Measurements from ENCODE around the gene CUEDC2. TPM values are rescaled to one million over a fixed set of nuclear protein-coding genes. Genes with fewer than 3 reads are reported as not detected.

CUEDC2 gene
- total RNA-seq, 1 experiment from 2014 or later, result 64.5 TPM

GRCh38 chr10:102405108-102405571 lies 27.2 kb downstream of the CUEDC2 start:
- no TSS peak for BruUV-seq (replicated peaks)
- ChIA-PET POLR2A (interaction anchor here (0.7 to 8.4 kb wide), 3 partner anchors 16 to 1007 kb away, joined by 3 to 90 read pairs (median 3); partner anchors contain the start of gene FBXL15), CTCF (interaction anchor here (0.5 to 2.9 kb wide), 9 partner anchors 10 to 696 kb away, joined by 3 to 10 read pairs (median 5); partner anchors contain the start of gene FBXL15)
- Mint-ChIP-seq H3K9me3 (ENCODE audit: unreplicated experiment) (no peaks in the 10 kb centered on the region), H3K4me3 (ENCODE audit: unreplicated experiment) (no peak overlapping the region), H3K4me1 (ENCODE audit: insufficient read depth, unreplicated experiment) (peaks cover 16% of the 10 kb centered on the region), H3K36me3 (ENCODE audit: insufficient read depth, unreplicated experiment) (peaks cover 24% of the 10 kb centered on the region), H3K27ac (ENCODE audit: low read depth, unreplicated experiment) (no peak overlapping the region), H3K27me3 (ENCODE audit: insufficient read depth, unreplicated experiment) (peaks cover 24% of the 10 kb centered on the region)
- intact Hi-C loops (cut with micrococcal nuclease), result no loop called here
- no peak for DNase-seq (ENCODE audit: unreplicated experiment)
- no peak for TF ChIP-seq CTCF (IDR thresholded peaks at IDR 0.05; ENCODE audit: unreplicated experiment)

- no TSS peak for BruUV-seq (replicated peaks)
- CTCF ChIA-PET, result interaction anchor here (0.6 to 2.9 kb wide), 12 partner anchors 8 to 696 kb away, joined by 3 to 10 read pairs (median 4); partner anchors contain the start of gene FBXL15
- DNase-seq (ENCODE audit: unreplicated experiment), result no peak
- Mint-ChIP-seq H3K4me3 (ENCODE audit: unreplicated experiment) (no peak overlapping the region), H3K36me3 (ENCODE audit: insufficient read depth, unreplicated experiment) (peaks cover 30% of the 10 kb centered on the region), H3K27ac (ENCODE audit: low read depth, unreplicated experiment) (no peak overlapping the region), H3K4me1 (ENCODE audit: insufficient read depth, unreplicated experiment) (peaks cover 16% of the 10 kb centered on the region), H3K27me3 (ENCODE audit: insufficient read depth, unreplicated experiment) (peaks cover 18% of the 10 kb centered on the region), H3K9me3 (ENCODE audit: unreplicated experiment) (no peaks in the 10 kb centered on the region)
- POLR2A ChIA-PET, result interaction anchor here (1.0 to 8.4 kb wide), 2 partner anchors 9 to 17 kb away, joined by 5 to 90 read pairs; partner anchors contain the start of genes FBXL15 and NFKB2
- intact Hi-C loops (cut with micrococcal nuclease), result no loop called here
- no peak for TF ChIP-seq CTCF (IDR thresholded peaks at IDR 0.05; ENCODE audit: unreplicated experiment)
Measured at GRCh38 chr10:102404361-102405107, 27.8 kb downstream of the CUEDC2 start.

GRCh38 chr10:102403115-102403514 lies 29.3 kb downstream of the CUEDC2 start:
- intact Hi-C loops (cut with micrococcal nuclease), result loop anchor here (2.0 kb wide), 1 partner anchor 18 kb away; the partner anchor contains the start of gene FBXL15
- Mint-ChIP-seq H3K27me3 (ENCODE audit: insufficient read depth, unreplicated experiment) (peaks cover 6% of the 10 kb centered on the region), H3K4me1 (ENCODE audit: insufficient read depth, unreplicated experiment) (peaks cover 22% of the 10 kb centered on the region), H3K9me3 (ENCODE audit: unreplicated experiment) (no peaks in the 10 kb centered on the region), H3K27ac (ENCODE audit: low read depth, unreplicated experiment) (no peak overlapping the region), H3K4me3 (ENCODE audit: unreplicated experiment) (no peak overlapping the region), H3K36me3 (ENCODE audit: insufficient read depth, unreplicated experiment) (peaks cover 41% of the 10 kb centered on the region)
- no peak for TF ChIP-seq CTCF (IDR thresholded peaks at IDR 0.05; ENCODE audit: unreplicated experiment)
- CTCF ChIA-PET, result interaction anchor here (0.5 to 2.9 kb wide), 14 partner anchors 9 to 244 kb away, joined by 3 to 11 read pairs (median 4); no protein-coding TSS in a partner anchor
- POLR2A ChIA-PET, result interaction anchor here (0.7 to 8.4 kb wide), 4 partner anchors 8 to 99 kb away, joined by 3 to 90 read pairs (median 4); partner anchors contain the start of genes ACTR1A, FBXL15 and NFKB2
- no TSS peak for BruUV-seq (replicated peaks)
- no peak for DNase-seq (ENCODE audit: unreplicated experiment)

- no peak for DNase-seq (ENCODE audit: unreplicated experiment)
- ChIA-PET POLR2A (interaction anchor here (0.7 to 8.4 kb wide), 7 partner anchors 9 to 178 kb away, joined by 3 to 90 read pairs (median 4); partner anchors contain the start of genes ACTR1A, C10orf95, CUEDC2 and FBXL15), CTCF (interaction anchor here (0.5 to 10.5 kb wide), 11 partner anchors 9 to 238 kb away, joined by 3 to 137 read pairs (median 5); partner anchors contain the start of genes CUEDC2 and FBXL15)
- TF ChIP-seq CTCF (IDR thresholded peaks at IDR 0.05; ENCODE audit: unreplicated experiment), result no peak
- intact Hi-C loops (cut with micrococcal nuclease), result loop anchor here (2.0 kb wide), 1 partner anchor 18 kb away; the partner anchor contains the start of gene FBXL15
- Mint-ChIP-seq H3K27me3 (ENCODE audit: insufficient read depth, unreplicated experiment) (peaks cover under 1% of the 10 kb centered on the region), H3K9me3 (ENCODE audit: unreplicated experiment) (no peaks in the 10 kb centered on the region), H3K4me1 (ENCODE audit: insufficient read depth, unreplicated experiment) (peaks cover 23% of the 10 kb centered on the region), H3K27ac (ENCODE audit: low read depth, unreplicated experiment) (no peak overlapping the region), H3K36me3 (ENCODE audit: insufficient read depth, unreplicated experiment) (peaks cover 47% of the 10 kb centered on the region), H3K4me3 (ENCODE audit: unreplicated experiment) (no peak overlapping the region)
- BruUV-seq (replicated peaks), result no TSS peak
Measured at GRCh38 chr10:102402512-102402896, 29.9 kb downstream of the CUEDC2 start.

Measured in MCF 10A (cell line).